Osteoblast (primary cell): ENCODE results near the gene RIC8A. TPM values are rescaled to one million over a fixed set of nuclear protein-coding genes. Genes with fewer than 3 reads are reported as not detected.
A peak's percentile ranks its signal among the peaks of the same experiment; 100 is the strongest.

Experiments used
- DNase-seq: peaks from one replicate; pipeline ENCODE4 v3.0.0; 2011; ENCODE audit warnings: low spot score, mixed read lengths; ENCODE audit not compliant: insufficient read length; ENCODE audit errors: missing footprints
- H2AFZ ChIP-seq: 2 replicates; pipeline ENCODE4 v1.6.0; 2011; ENCODE audit warnings: mild to moderate bottlenecking, low read length
- H3K27ac ChIP-seq: 2 replicates; pipeline ENCODE4 v1.5.1; 2011; ENCODE audit warnings: mild to moderate bottlenecking, low read depth, low read length, moderate library complexity
- H3K27me3 ChIP-seq: 2 replicates; pipeline ENCODE4 v1.6.0; 2012; ENCODE audit warnings: mild to moderate bottlenecking, control low read depth, inconsistent platforms, low read length, moderate library complexity; ENCODE audit not compliant: insufficient read depth
- H3K36me3 ChIP-seq: 2 replicates; pipeline ENCODE4 v1.5.1; 2011; ENCODE audit warnings: mild to moderate bottlenecking, low read length, control low read depth, moderate library complexity; ENCODE audit not compliant: insufficient read depth
- H3K4me1 ChIP-seq: 2 replicates; pipeline ENCODE4 v1.5.1; 2011; ENCODE audit warnings: mild to moderate bottlenecking, low read length, control low read depth, moderate library complexity; ENCODE audit not compliant: insufficient read depth
- H3K4me2 ChIP-seq: 2 replicates; pipeline ENCODE4 v1.6.0; 2011; ENCODE audit warnings: mild to moderate bottlenecking, low read length; ENCODE audit not compliant: insufficient read depth
- H3K4me3 ChIP-seq: fragments of 200-600 bp; sonication (generic); 3 replicates; pipeline ENCODE4 v1.5.1; 2012; ENCODE audit warnings: mild to moderate bottlenecking, low read length, inconsistent platforms; ENCODE audit not compliant: insufficient read depth
- H3K79me2 ChIP-seq: 2 replicates; pipeline ENCODE4 v1.6.0; 2012; ENCODE audit warnings: mild to moderate bottlenecking, low read length, control low read depth, inconsistent platforms; ENCODE audit not compliant: insufficient read depth
- H3K9me3 ChIP-seq: 2 replicates; pipeline ENCODE4 v1.5.1; 2011; ENCODE audit warnings: low read depth, low read length, control low read depth
- H4K20me1 ChIP-seq: 2 replicates; pipeline ENCODE4 v1.6.0; 2012; ENCODE audit warnings: mild to moderate bottlenecking, low read length, control low read depth; ENCODE audit not compliant: insufficient read depth
- total RNA-seq: library from RNA; depleted of rRNA; stranded (reverse); fragments of >200 nt; gene quantifications from 2 replicates; pipeline ENCODE4 v1.2.3, GENCODE V29; 2012
- TF ChIP-seq, protein P1 (sequence below): IDR thresholded peaks from 2 replicates; pipeline ENCODE4 v1.5.1; 2011; ENCODE audit warnings: mild to moderate bottlenecking, low read depth, low read length, moderate library complexity; ENCODE audit errors: extremely low read depth

RIC8A gene
- total RNA-seq, 1 donor, result 134 TPM

GRCh38 chr11:255176-255575 lies 47.7 kb downstream of the RIC8A start:
- H3K27ac ChIP-seq, result no peak overlapping the region
- no peaks in the 10 kb centered on the region for H3K79me2 ChIP-seq
- TF ChIP-seq, protein P1, sequence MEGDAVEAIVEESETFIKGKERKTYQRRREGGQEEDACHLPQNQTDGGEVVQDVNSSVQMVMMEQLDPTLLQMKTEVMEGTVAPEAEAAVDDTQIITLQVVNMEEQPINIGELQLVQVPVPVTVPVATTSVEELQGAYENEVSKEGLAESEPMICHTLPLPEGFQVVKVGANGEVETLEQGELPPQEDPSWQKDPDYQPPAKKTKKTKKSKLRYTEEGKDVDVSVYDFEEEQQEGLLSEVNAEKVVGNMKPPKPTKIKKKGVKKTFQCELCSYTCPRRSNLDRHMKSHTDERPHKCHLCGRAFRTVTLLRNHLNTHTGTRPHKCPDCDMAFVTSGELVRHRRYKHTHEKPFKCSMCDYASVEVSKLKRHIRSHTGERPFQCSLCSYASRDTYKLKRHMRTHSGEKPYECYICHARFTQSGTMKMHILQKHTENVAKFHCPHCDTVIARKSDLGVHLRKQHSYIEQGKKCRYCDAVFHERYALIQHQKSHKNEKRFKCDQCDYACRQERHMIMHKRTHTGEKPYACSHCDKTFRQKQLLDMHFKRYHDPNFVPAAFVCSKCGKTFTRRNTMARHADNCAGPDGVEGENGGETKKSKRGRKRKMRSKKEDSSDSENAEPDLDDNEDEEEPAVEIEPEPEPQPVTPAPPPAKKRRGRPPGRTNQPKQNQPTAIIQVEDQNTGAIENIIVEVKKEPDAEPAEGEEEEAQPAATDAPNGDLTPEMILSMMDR, result no peak
- H3K4me3 ChIP-seq, result no peak overlapping the region
- no peak overlapping the region for H3K4me2 ChIP-seq
- peaks cover 11% of the 10 kb centered on the region for H3K27me3 ChIP-seq
- H3K36me3 ChIP-seq, result peaks cover 32% of the 10 kb centered on the region
- no peaks in the 10 kb centered on the region for H3K9me3 ChIP-seq
- H4K20me1 ChIP-seq, result peaks cover 3% of the 10 kb centered on the region
- H3K4me1 ChIP-seq, result no peaks in the 10 kb centered on the region
- DNase-seq, result no peak
- no peak overlapping the region for H2AFZ ChIP-seq

- no peaks in the 10 kb centered on the region for H3K79me2 ChIP-seq
- H3K27me3 ChIP-seq, result peaks cover 11% of the 10 kb centered on the region
- no peaks in the 10 kb centered on the region for H3K9me3 ChIP-seq
- no peak overlapping the region for H3K27ac ChIP-seq
- H2AFZ ChIP-seq, result no peak overlapping the region
- H4K20me1 ChIP-seq, result no peaks in the 10 kb centered on the region
- H3K4me2 ChIP-seq, result no peak overlapping the region
- peaks cover 25% of the 10 kb centered on the region for H3K36me3 ChIP-seq
- no peaks in the 10 kb centered on the region for H3K4me1 ChIP-seq
- no peak overlapping the region for H3K4me3 ChIP-seq
- no peak for DNase-seq
- TF ChIP-seq, protein P1, result no peak
These were observed 48.3 kb downstream of the RIC8A start for GRCh38 chr11:255816-256215.

DNA sequence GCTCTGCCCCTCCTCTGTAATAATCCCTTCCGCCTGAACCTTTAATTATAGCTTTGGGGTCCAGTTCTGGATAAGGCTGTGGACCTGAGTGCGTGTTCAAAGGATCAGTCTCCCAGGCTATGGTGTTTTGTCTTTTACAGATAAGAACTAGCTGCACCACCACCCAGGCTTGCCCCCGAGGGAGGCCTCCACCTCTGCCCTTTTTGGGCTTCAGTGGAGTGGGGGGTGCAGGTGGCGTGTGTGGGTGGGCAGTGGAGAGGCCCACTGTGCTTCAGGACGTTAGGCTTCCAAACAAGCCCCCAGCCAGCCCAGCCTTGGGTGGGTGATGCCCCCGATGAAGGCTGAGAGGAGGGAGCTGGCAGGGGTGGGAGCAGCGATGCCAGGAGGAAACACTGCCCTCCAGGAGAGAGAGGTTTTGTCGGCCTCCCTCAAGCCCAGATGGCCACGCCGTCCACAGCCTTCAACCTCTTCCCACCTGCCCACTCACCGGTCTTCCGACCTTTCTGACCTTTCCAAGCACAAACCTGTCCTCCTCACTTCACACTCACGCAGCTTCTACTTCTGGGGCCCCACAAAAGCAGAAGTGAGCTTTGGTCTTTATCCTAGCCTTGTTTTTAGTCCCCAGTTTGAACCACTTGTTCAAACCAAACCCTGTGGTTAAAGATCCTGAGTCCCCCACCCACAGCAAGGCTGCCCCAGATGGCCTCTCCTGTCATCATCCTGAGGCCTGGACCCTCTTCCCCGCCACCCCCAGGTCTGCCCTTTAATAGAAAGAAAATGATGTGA lies 49.6 kb downstream of the RIC8A start:
- Histone ChIP-seq H4K20me1 (no peaks in the 10 kb centered on the region), H3K36me3 (peaks cover 13% of the 10 kb centered on the region), H3K9me3 (no peaks in the 10 kb centered on the region), H2AFZ (no peak overlapping the region), H3K4me3 (no peak overlapping the region), H3K27me3 (peaks cover 11% of the 10 kb centered on the region), H3K79me2 (no peaks in the 10 kb centered on the region), H3K27ac (no peak overlapping the region), H3K4me1 (no peaks in the 10 kb centered on the region), H3K4me2 (no peak overlapping the region)
- DNase-seq, result no peak
- TF ChIP-seq, protein P1, result no peak

- H3K4me2 ChIP-seq, result no peak overlapping the region
- no peaks in the 10 kb centered on the region for H3K4me1 ChIP-seq
- no peak overlapping the region for H3K27ac ChIP-seq
- TF ChIP-seq, protein P1, result peak; percentile 17
- peaks cover 5% of the 10 kb centered on the region for H3K36me3 ChIP-seq
- peaks cover 11% of the 10 kb centered on the region for H3K27me3 ChIP-seq
- no peaks in the 10 kb centered on the region for H3K9me3 ChIP-seq
- H4K20me1 ChIP-seq, result no peaks in the 10 kb centered on the region
- H3K4me3 ChIP-seq, result no peak overlapping the region
- no peaks in the 10 kb centered on the region for H3K79me2 ChIP-seq
- peak; percentile 81 for DNase-seq
- no peak overlapping the region for H2AFZ ChIP-seq
These were observed 50.4 kb downstream of the RIC8A start for GRCh38 chr11:257766-258493.
